Activated B cell treated with CpG ODN at 0.5 μM for 24 hours (primary cell): Measurements from ENCODE around the gene RPS6KB2. TPM values are rescaled to one million over a fixed set of nuclear protein-coding genes. Genes with fewer than 3 reads are reported as not detected.

Source experiments
- ATAC-seq: fragments of 200-7000 bp; cut with Tn5 transposase; one replicate; pipeline ENCODE4 v1.10.0; 2021; ENCODE audit warnings: low read depth, mild to moderate bottlenecking, moderate library complexity
- CTCF ChIA-PET: fragments of 350-600 bp; sonication (Branson Sonifier 250); formaldehyde crosslinking; loops from one replicate; lab custom pipeline; 2021; ENCODE audit warnings: antibody characterized with exemption; lab: Charles Lee
- POLR2A ChIA-PET: fragments of 350-600 bp; sonication (Branson Sonifier 250); formaldehyde crosslinking; loops from one replicate; lab custom pipeline; 2021; ENCODE audit warnings: antibody characterized with exemption; lab: Charles Lee
- DNase-seq: peaks from one replicate; pipeline ENCODE4 v3.0.0; 2022
- H3K27ac Mint-ChIP-seq: one replicate; pipeline ENCODE4 v1.8.0; 2020; ENCODE audit warnings: mixed read lengths
- H3K27me3 Mint-ChIP-seq: one replicate; pipeline ENCODE4 v1.8.0; 2021; ENCODE audit warnings: mixed read lengths
- H3K36me3 Mint-ChIP-seq: one replicate; pipeline ENCODE4 v1.8.0; 2021; ENCODE audit warnings: low read depth, mixed read lengths
- H3K4me1 Mint-ChIP-seq: one replicate; pipeline ENCODE4 v1.8.0; 2021; ENCODE audit warnings: mixed read lengths
- H3K4me3 Mint-ChIP-seq: one replicate; pipeline ENCODE4 v1.8.0; 2020; ENCODE audit warnings: mild to moderate bottlenecking, mixed read lengths
- H3K9me3 Mint-ChIP-seq: one replicate; pipeline ENCODE4 v1.8.0; 2020; ENCODE audit warnings: mixed read lengths
- intact Hi-C: fragments of 100-400 bp; cut with micrococcal nuclease; formaldehyde crosslinking; loops from one replicate; pipeline ENCODE4 v1.15.1; 2024
- total RNA-seq: library from RNA; stranded (reverse); gene quantifications from 2 replicates; pipeline ENCODE4 v1.2.3, GENCODE V29; 2022
- TF ChIP-seq, protein P1 (sequence below): fragments of 200-600 bp; IDR thresholded peaks from one replicate; pipeline ENCODE4 v1.8.0; 2022; ENCODE audit warnings: antibody characterized with exemption, mild to moderate bottlenecking

The RPS6KB2 gene
- total RNA-seq, 1 donor from 2014 or later, result 74.5 TPM

DNA sequence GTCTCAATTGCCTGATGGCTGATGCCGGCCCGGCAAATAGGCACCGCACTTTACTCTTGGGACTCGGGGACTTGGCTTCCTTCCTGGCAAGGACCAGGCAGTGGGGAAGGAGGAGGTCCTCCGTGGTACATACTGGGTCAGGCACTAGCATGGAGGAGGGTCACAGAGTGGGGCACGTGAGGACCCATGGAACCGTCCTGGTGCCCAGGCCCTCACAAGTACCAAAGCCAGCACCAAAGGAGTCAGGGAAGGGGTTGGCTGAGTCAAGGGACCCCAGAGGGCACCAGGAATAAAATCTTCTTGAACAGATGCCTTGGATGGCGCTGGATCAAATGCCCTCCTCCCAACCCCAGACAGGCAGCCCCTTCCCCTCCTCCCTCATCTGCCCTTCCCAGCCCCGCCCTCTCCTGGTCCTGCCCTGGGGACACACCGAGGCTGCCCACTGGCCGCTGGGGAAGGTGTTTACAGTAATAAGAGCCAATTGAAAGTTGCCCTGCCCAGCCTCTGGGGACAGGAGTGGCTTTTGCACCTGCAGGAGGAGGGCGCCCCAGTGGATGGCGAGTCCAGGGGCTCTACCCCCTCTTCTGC, 18.4 kb upstream of the RPS6KB2 start:
- DNase-seq, result no peak
- intact Hi-C loops, result loop anchor here (1.0 kb wide), 2 partner anchors 9 to 18 kb away; partner anchors contain the start of gene RPS6KB2
- H3K9me3 Mint-ChIP-seq, result no peaks in the 10 kb centered on the region
- no peaks in the 10 kb centered on the region for H3K27me3 Mint-ChIP-seq
- H3K4me1 Mint-ChIP-seq, result peaks cover 90% of the 10 kb centered on the region
- TF ChIP-seq, protein P1, sequence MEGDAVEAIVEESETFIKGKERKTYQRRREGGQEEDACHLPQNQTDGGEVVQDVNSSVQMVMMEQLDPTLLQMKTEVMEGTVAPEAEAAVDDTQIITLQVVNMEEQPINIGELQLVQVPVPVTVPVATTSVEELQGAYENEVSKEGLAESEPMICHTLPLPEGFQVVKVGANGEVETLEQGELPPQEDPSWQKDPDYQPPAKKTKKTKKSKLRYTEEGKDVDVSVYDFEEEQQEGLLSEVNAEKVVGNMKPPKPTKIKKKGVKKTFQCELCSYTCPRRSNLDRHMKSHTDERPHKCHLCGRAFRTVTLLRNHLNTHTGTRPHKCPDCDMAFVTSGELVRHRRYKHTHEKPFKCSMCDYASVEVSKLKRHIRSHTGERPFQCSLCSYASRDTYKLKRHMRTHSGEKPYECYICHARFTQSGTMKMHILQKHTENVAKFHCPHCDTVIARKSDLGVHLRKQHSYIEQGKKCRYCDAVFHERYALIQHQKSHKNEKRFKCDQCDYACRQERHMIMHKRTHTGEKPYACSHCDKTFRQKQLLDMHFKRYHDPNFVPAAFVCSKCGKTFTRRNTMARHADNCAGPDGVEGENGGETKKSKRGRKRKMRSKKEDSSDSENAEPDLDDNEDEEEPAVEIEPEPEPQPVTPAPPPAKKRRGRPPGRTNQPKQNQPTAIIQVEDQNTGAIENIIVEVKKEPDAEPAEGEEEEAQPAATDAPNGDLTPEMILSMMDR, result no peak
- peaks cover 30% of the 10 kb centered on the region for H3K36me3 Mint-ChIP-seq
- peak overlapping the region; percentile 95 for H3K27ac Mint-ChIP-seq
- ChIA-PET POLR2A (interaction anchor here (1.0 to 13.9 kb wide), 12 partner anchors 7 to 168 kb away, joined by 3 to 404 read pairs (median 7); partner anchors contain the start of genes AIP, POLD4, PPP1CA and PTPRCAP), CTCF (interaction anchor here (1.3 kb wide), 1 partner anchor 29 kb away, joined by 5 read pairs; the partner anchor contains the start of gene PTPRCAP)
- ATAC-seq, result peak; percentile 47
- H3K4me3 Mint-ChIP-seq, result peak overlapping the region; percentile 80

DNA sequence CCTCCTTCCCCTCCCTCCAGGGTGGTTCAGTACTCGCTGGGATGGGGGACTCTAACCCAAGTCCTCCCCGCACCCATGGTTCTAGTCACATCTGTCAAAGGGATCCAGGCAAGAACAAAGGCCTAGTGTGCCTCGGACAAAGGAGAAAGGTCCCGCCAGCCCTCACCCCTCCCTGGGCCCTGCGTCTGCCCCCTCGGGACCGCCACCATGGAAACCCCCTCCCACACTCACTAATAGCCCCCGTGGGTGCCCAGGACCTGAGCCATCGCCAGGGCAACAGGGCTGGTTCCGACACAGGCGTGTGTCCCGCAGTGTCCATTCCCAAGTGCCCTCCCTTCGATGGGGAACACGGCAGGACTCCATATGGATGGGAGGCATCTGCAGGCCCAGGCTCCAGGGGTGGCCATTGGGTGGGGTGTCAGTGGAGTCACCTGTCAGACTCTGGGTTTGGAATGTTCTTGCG, 17.9 kb upstream of the RPS6KB2 start:
- H3K4me3 Mint-ChIP-seq, result peak overlapping the region; percentile 80
- H3K36me3 Mint-ChIP-seq, result peaks cover 27% of the 10 kb centered on the region
- ChIA-PET POLR2A (interaction anchor here (2.5 to 13.9 kb wide), 2 partner anchors 8 to 10 kb away, joined by 22 to 404 read pairs; partner anchors contain the start of genes PPP1CA and TBC1D10C), CTCF (interaction anchor here (3.2 kb wide), 1 partner anchor 9 kb away, joined by 18 read pairs; the partner anchor contains the start of gene PPP1CA)
- H3K4me1 Mint-ChIP-seq, result peaks cover 89% of the 10 kb centered on the region
- no peak for ATAC-seq
- intact Hi-C loops, result loop anchor here (1.0 kb wide), 1 partner anchor 9 kb away; no protein-coding TSS in a partner anchor
- no peak for DNase-seq
- TF ChIP-seq, protein P1, result no peak
- no peaks in the 10 kb centered on the region for H3K9me3 Mint-ChIP-seq
- H3K27ac Mint-ChIP-seq, result peak overlapping the region; percentile 95
- no peaks in the 10 kb centered on the region for H3K27me3 Mint-ChIP-seq

DNA sequence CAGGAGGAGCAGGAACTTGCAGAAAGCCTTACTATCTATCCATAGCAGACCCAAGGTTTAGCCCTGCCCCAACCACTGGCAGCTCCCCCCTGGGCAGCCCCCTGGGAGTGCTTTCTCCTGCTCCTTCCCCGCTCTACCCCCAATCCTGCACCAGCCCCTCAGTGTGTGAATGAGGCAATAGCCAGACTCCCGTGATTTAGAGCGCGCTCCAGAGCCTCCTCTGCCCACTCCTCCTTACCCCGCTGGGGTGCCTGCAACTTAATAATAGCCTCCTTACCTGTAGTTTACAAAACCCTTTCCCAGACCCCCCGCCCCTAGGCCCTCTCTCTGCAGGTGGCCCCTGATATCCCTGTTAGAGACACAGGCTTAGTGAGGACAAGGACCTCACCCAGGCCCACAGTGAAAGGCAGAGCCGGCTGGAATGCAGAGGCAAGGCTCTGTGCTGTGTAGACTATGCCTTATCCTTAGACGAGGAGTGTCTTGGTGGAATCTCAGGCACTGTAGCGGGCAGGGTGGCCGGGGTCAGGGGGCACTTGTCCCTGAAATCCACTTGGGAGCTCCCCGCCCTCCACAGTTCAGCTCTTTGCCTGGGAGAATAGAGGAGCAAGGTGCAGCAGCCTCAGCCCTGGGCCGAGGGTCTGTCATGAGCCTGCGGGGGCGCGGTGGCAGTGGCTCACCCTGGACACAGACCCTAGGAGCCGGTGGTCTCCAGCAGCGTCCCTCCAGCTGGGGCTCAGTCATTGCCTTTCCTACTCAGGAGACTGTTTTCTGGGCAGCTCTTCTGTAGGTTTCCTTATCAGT, 17.1 kb upstream of the RPS6KB2 start:
- DNase-seq (no peak), ATAC-seq (no peak)
- Mint-ChIP-seq H3K4me3 (peak overlapping the region; percentile 80), H3K36me3 (peaks cover 21% of the 10 kb centered on the region), H3K27me3 (no peaks in the 10 kb centered on the region), H3K4me1 (peaks cover 85% of the 10 kb centered on the region), H3K9me3 (no peaks in the 10 kb centered on the region), H3K27ac (peak overlapping the region; percentile 95)
- ChIA-PET POLR2A (interaction anchor here (0.5 to 13.9 kb wide), 13 partner anchors 9 to 795 kb away, joined by 3 to 404 read pairs (median 5); partner anchors contain the start of genes CORO1B, POLD4, PPP1CA and PTPRCAP), CTCF (interaction anchor here (1.0 to 3.2 kb wide), 3 partner anchors 8 to 10 kb away, joined by 3 to 18 read pairs (median 9); partner anchors contain the start of genes PPP1CA and TBC1D10C)
- TF ChIP-seq, protein P1, result no peak
- intact Hi-C loops, result loop anchor here (1.0 kb wide), 1 partner anchor 8 kb away; no protein-coding TSS in a partner anchor

DNA sequence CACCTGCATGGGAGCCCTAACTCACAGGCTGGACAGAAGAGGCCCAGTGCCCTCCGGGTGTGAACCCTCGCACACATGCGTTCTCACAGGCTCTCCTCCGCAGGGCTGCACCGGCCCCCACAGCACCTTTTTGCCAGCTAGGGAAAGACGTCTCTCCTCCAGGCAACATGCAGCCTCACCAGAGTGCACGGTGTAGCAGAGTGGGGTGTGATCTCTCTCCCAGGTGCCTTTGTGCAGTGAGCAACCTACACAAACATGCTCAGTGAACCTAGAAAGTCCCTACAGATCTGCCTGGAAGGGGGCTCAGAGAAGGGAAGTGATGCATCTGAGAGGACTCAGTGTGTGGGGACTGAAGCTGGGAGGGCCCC, 16.5 kb upstream of the RPS6KB2 start:
- H3K9me3 Mint-ChIP-seq, result no peaks in the 10 kb centered on the region
- no peaks in the 10 kb centered on the region for H3K27me3 Mint-ChIP-seq
- ATAC-seq (peak; percentile 16), DNase-seq (no peak)
- H3K27ac Mint-ChIP-seq, result peak overlapping the region; percentile 76
- intact Hi-C loops, result no loop called here
- POLR2A ChIA-PET, result interaction anchor here (0.5 to 13.9 kb wide), 16 partner anchors 8 to 795 kb away, joined by 3 to 404 read pairs (median 5); partner anchors contain the start of genes AIP, CDK2AP2, CORO1B and POLD4
- TF ChIP-seq, protein P1, result no peak
- peak overlapping the region; percentile 59 for H3K4me3 Mint-ChIP-seq
- peaks cover 18% of the 10 kb centered on the region for H3K36me3 Mint-ChIP-seq
- H3K4me1 Mint-ChIP-seq, result peaks cover 85% of the 10 kb centered on the region
- CTCF ChIA-PET, result interaction anchor here (1.0 to 3.2 kb wide), 3 partner anchors 8 to 11 kb away, joined by 3 to 18 read pairs (median 9); partner anchors contain the start of genes PPP1CA and TBC1D10C
